Neural cell (in vitro differentiated cells): ENCODE data around the gene ING1. TPM values are rescaled to one million over a fixed set of nuclear protein-coding genes. Genes with fewer than 3 reads are reported as not detected.

Experiments used
- H2AFZ ChIP-seq: fragments of 200-600, 300-800 bp; sonication (generic), shearing (Covaris generic); 2 replicates; pipeline ENCODE4 v1.6.0; 2014; ENCODE audit warnings: low read depth, mild to moderate bottlenecking, antibody characterized with exemption, low read length, moderate library complexity
- H3F3A ChIP-seq: fragments of 200-600 bp; shearing (Covaris generic); 2 replicates; pipeline ENCODE4 v1.6.1; 2016; ENCODE audit warnings: mild to moderate bottlenecking, moderate library complexity, mixed read lengths, antibody characterized with exemption, low read length; ENCODE audit not compliant: insufficient read depth, poor library complexity, severe bottlenecking
- H3K27ac ChIP-seq: fragments of 200-600, 300-800 bp; sonication (generic), shearing (Covaris generic); 2 replicates; pipeline ENCODE4 v1.5.1; 2014; ENCODE audit warnings: mild to moderate bottlenecking, low read length, moderate library complexity
- H3K27me3 ChIP-seq: fragments of 300-800, 200-600 bp; sonication (generic), shearing (Covaris generic); 2 replicates; pipeline ENCODE4 v1.6.0; 2014; ENCODE audit warnings: mild to moderate bottlenecking, low read depth, low read length, moderate library complexity; ENCODE audit not compliant: insufficient read depth
- H3K36me3 ChIP-seq: fragments of 300-800, 200-600 bp; sonication (generic), shearing (Covaris generic); 2 replicates; pipeline ENCODE4 v1.5.1; 2014; ENCODE audit warnings: mild to moderate bottlenecking, antibody characterized with exemption, low read length, moderate library complexity; ENCODE audit not compliant: insufficient read depth
- H3K4me2 ChIP-seq: fragments of 300-800, 200-600 bp; sonication (generic), shearing (Covaris generic); 2 replicates; pipeline ENCODE4 v1.6.0; 2014; ENCODE audit warnings: mild to moderate bottlenecking, low read length
- H3K4me3 ChIP-seq: fragments of 300-800, 200-600 bp; sonication (generic), shearing (Covaris generic); 2 replicates; pipeline ENCODE4 v1.5.1; 2014; ENCODE audit warnings: mild to moderate bottlenecking, low read length, moderate library complexity
- H3K79me2 ChIP-seq: fragments of 200-600 bp; shearing (Covaris generic); replicated peaks from 2 replicates; pipeline ENCODE4 v1.6.0; 2014; ENCODE audit warnings: mild to moderate bottlenecking, low read length, moderate library complexity; ENCODE audit not compliant: insufficient read depth
- H3K9ac ChIP-seq: fragments of 300-800, 200-600 bp; sonication (generic), shearing (Covaris generic); 2 replicates; pipeline ENCODE4 v1.6.1; 2016; ENCODE audit warnings: mild to moderate bottlenecking, low read length, mixed read lengths
- H3K9me2 ChIP-seq: fragments of 200-600 bp; shearing (Covaris generic); 2 replicates; pipeline ENCODE4 v1.6.1; 2016; ENCODE audit warnings: mild to moderate bottlenecking, low read length, mixed read lengths; ENCODE audit not compliant: insufficient read depth
- H3K9me3 ChIP-seq: fragments of 200-600, 300-800 bp; sonication (generic), shearing (Covaris generic); 2 replicates; pipeline ENCODE4 v1.6.1; 2016; ENCODE audit warnings: mild to moderate bottlenecking, mixed run types, low read length, moderate library complexity, mixed read lengths
- H4K20me1 ChIP-seq: fragments of 200-600 bp; shearing (Covaris generic); 2 replicates; pipeline ENCODE4 v1.6.1; 2016; ENCODE audit warnings: mild to moderate bottlenecking, mixed run types; ENCODE audit not compliant: insufficient read depth
- CTCF ChIP-seq: fragments of 450-650 bp; IDR thresholded peaks from 2 replicates; pipeline ENCODE4 v1.5.1; 2014; ENCODE audit warnings: antibody characterized with exemption, mild to moderate bottlenecking, moderate library complexity; ENCODE audit not compliant: poor library complexity, severe bottlenecking
- EP300 ChIP-seq: fragments of 450-650 bp; conservative IDR thresholded peaks from 2 replicates; pipeline ENCODE4 v1.6.1; 2014; ENCODE audit warnings: antibody characterized with exemption, mild to moderate bottlenecking, moderate library complexity; ENCODE audit not compliant: poor library complexity, severe bottlenecking
- EZH2 ChIP-seq: fragments of 200-600, 300-800 bp; shearing (Covaris generic), sonication (generic); IDR thresholded peaks from 2 replicates; pipeline ENCODE4 v1.6.1; 2014; ENCODE audit warnings: antibody characterized with exemption, low read length, borderline replicate concordance, mild to moderate bottlenecking; ENCODE audit not compliant: insufficient read depth, poor library complexity, severe bottlenecking
- MXI1 ChIP-seq: fragments of 450-650 bp; conservative IDR thresholded peaks from 2 replicates; pipeline ENCODE4 v1.6.1; 2014; ENCODE audit warnings: antibody characterized with exemption, mild to moderate bottlenecking; ENCODE audit not compliant: poor library complexity, severe bottlenecking
- POLR2AphosphoS5 ChIP-seq: IDR thresholded peaks from 2 replicates; pipeline ENCODE4 v1.6.1; 2012
- RAD21 ChIP-seq: fragments of 450-650 bp; conservative IDR thresholded peaks from 2 replicates; pipeline ENCODE4 v1.6.1; 2014; ENCODE audit warnings: antibody characterized with exemption, mild to moderate bottlenecking, moderate library complexity
- REST ChIP-seq: IDR thresholded peaks from 2 replicates; pipeline ENCODE4 v1.6.1; 2012; ENCODE audit warnings: borderline replicate concordance
- SMC3 ChIP-seq: fragments of 450-650 bp; conservative IDR thresholded peaks from 2 replicates; pipeline ENCODE4 v1.6.1; 2014; ENCODE audit warnings: antibody characterized with exemption, mild to moderate bottlenecking, moderate library complexity; ENCODE audit not compliant: poor library complexity
- TAF1 ChIP-seq: IDR thresholded peaks from 2 replicates; pipeline ENCODE4 v1.6.1; 2012; ENCODE audit warnings: low read depth
- polyA plus RNA-seq: library from polyadenylated mRNA; depleted of rRNA; stranded (reverse); fragments of >200 nt; gene quantifications from 2 replicates; pipeline ENCODE4 v1.2.3, GENCODE V29; 2014

Gene ING1
- polyA plus RNA-seq, 1 donor from 2014 or later, result 23.2 TPM

GRCh38 chr13:110680852-110681251, 32.6 kb upstream of the ING1 start:
- TF ChIP-seq SMC3, result no peak
- no peak for TF ChIP-seq EZH2
- no peak for TF ChIP-seq TAF1
- TF ChIP-seq RAD21, result no peak
- Histone ChIP-seq H3K27me3 (no peaks in the 10 kb centered on the region), H3K9me3 (no peaks in the 10 kb centered on the region), H3K9me2 (no peaks in the 10 kb centered on the region), H3K9ac (no peak overlapping the region), H3F3A (no peaks in the 10 kb centered on the region), H3K4me3 (no peak overlapping the region), H3K4me2 (no peak overlapping the region), H3K36me3 (peaks cover 5% of the 10 kb centered on the region), H3K27ac (no peak overlapping the region), H3K79me2 (no peaks in the 10 kb centered on the region), H2AFZ (no peak overlapping the region), H4K20me1 (no peaks in the 10 kb centered on the region)

GRCh38 chr13:110681868-110682550, 31.5 kb upstream of the ING1 start:
- Histone ChIP-seq H3F3A (no peaks in the 10 kb centered on the region), H3K4me3 (no peak overlapping the region), H3K9me3 (no peaks in the 10 kb centered on the region), H3K27me3 (no peaks in the 10 kb centered on the region), H3K79me2 (no peaks in the 10 kb centered on the region), H3K27ac (no peak overlapping the region), H3K36me3 (peaks cover 5% of the 10 kb centered on the region), H3K9ac (no peak overlapping the region), H2AFZ (no peak overlapping the region), H3K4me2 (no peak overlapping the region), H4K20me1 (no peaks in the 10 kb centered on the region), H3K9me2 (no peaks in the 10 kb centered on the region)
- TF ChIP-seq TAF1, result no peak
- no peak for TF ChIP-seq EP300
- TF ChIP-seq MXI1, result no peak
- no peak for TF ChIP-seq RAD21
- no peak for TF ChIP-seq EZH2
- no peak for TF ChIP-seq CTCF
- no peak for TF ChIP-seq POLR2AphosphoS5
- no peak for TF ChIP-seq REST
- TF ChIP-seq SMC3, result no peak
